ENCODE measurements around the gene FAM53B. TPM values are rescaled to one million over a fixed set of nuclear protein-coding genes. Genes with fewer than 3 reads are reported as not detected.

The FAM53B gene
- total and polyA plus RNA-seq, 4 donors, result 14.6 to 45.4 (median 18.2) TPM

GRCh38 chr10:124604214-124605000 lies 139.8 kb downstream of the FAM53B start:
- Histone ChIP-seq H3K36me3 (ENCODE audit: control insufficient read depth in 4 of 4, insufficient read depth in 4 of 4, low read length in 4 of 4) (no peaks in the 10 kb centered on the region), H3K27me3 (ENCODE audit: control insufficient read depth in 3 of 3, insufficient read depth in 3 of 3, low read length in 2 of 3) (no peaks in the 10 kb centered on the region), H3K9ac (ENCODE audit: insufficient read depth in 1 of 2, low read length in 2 of 2) (no peak overlapping the region), H3K4me3 (no peak overlapping the region), H3K9me3 (ENCODE audit: control insufficient read depth in 4 of 4, insufficient read depth in 3 of 4, low read length in 3 of 4) (no peaks in the 10 kb centered on the region), H3K4me1 (ENCODE audit: control insufficient read depth in 5 of 5, insufficient read depth in 5 of 5, low read length in 5 of 5) (peaks cover 0 to 5% (median 0%) of the 10 kb centered on the region in 5 donors), H3K27ac (ENCODE audit: low read depth in 1 of 2, low read length in 1 of 2) (no peak overlapping the region)
- 89 to 93% methylated on average over 22 of the region's 22 CpGs for WGBS, 2 donors
- DNase-seq (no peak), ATAC-seq (ENCODE audit: insufficient read depth, low FRiP score) (no peak)
- TF ChIP-seq, protein P1, sequence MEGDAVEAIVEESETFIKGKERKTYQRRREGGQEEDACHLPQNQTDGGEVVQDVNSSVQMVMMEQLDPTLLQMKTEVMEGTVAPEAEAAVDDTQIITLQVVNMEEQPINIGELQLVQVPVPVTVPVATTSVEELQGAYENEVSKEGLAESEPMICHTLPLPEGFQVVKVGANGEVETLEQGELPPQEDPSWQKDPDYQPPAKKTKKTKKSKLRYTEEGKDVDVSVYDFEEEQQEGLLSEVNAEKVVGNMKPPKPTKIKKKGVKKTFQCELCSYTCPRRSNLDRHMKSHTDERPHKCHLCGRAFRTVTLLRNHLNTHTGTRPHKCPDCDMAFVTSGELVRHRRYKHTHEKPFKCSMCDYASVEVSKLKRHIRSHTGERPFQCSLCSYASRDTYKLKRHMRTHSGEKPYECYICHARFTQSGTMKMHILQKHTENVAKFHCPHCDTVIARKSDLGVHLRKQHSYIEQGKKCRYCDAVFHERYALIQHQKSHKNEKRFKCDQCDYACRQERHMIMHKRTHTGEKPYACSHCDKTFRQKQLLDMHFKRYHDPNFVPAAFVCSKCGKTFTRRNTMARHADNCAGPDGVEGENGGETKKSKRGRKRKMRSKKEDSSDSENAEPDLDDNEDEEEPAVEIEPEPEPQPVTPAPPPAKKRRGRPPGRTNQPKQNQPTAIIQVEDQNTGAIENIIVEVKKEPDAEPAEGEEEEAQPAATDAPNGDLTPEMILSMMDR (IDR thresholded peaks at IDR 0.05; ENCODE audit: control extremely low read depth, extremely low read depth), result no peak

GRCh38 chr10:124603376-124604213 lies 140.6 kb downstream of the FAM53B start:
- TF ChIP-seq, protein P1 (IDR thresholded peaks at IDR 0.05; ENCODE audit: control extremely low read depth, extremely low read depth), result no peak
- H3K4me3 ChIP-seq, result no peak overlapping the region
- no peak overlapping the region for H3K9ac ChIP-seq (ENCODE audit: insufficient read depth in 1 of 2, low read length in 2 of 2)
- 87 to 93% methylated on average over 18 of the region's 18 CpGs for WGBS, 2 donors
- peaks cover 0 to 5% (median 0%) of the 10 kb centered on the region in 5 donors for H3K4me1 ChIP-seq (ENCODE audit: control insufficient read depth in 5 of 5, insufficient read depth in 5 of 5, low read length in 5 of 5)
- H3K27me3 ChIP-seq (ENCODE audit: control insufficient read depth in 3 of 3, insufficient read depth in 3 of 3, low read length in 2 of 3), result no peaks in the 10 kb centered on the region
- H3K27ac ChIP-seq (ENCODE audit: low read depth in 1 of 2, low read length in 1 of 2), result no peak overlapping the region
- H3K36me3 ChIP-seq (ENCODE audit: control insufficient read depth in 4 of 4, insufficient read depth in 4 of 4, low read length in 4 of 4), result no peaks in the 10 kb centered on the region
- ATAC-seq (ENCODE audit: insufficient read depth, low FRiP score) (no peak), DNase-seq (no peak)
- no peaks in the 10 kb centered on the region for H3K9me3 ChIP-seq (ENCODE audit: control insufficient read depth in 4 of 4, insufficient read depth in 3 of 4, low read length in 3 of 4)

GRCh38 chr10:124602646-124603365 lies 141.4 kb downstream of the FAM53B start:
- H3K27me3 ChIP-seq (ENCODE audit: control insufficient read depth in 3 of 3, insufficient read depth in 3 of 3, low read length in 2 of 3), result no peaks in the 10 kb centered on the region
- WGBS, 2 donors, result 91 to 95% methylated on average over 12 of the region's 12 CpGs
- no peak overlapping the region for H3K27ac ChIP-seq (ENCODE audit: low read depth in 1 of 2, low read length in 1 of 2)
- H3K9me3 ChIP-seq (ENCODE audit: control insufficient read depth in 4 of 4, insufficient read depth in 3 of 4, low read length in 3 of 4), result no peaks in the 10 kb centered on the region
- TF ChIP-seq, protein P1 (IDR thresholded peaks at IDR 0.05; ENCODE audit: control extremely low read depth, extremely low read depth), result no peak
- peaks cover 0 to 5% (median 0%) of the 10 kb centered on the region in 5 donors for H3K4me1 ChIP-seq (ENCODE audit: control insufficient read depth in 5 of 5, insufficient read depth in 5 of 5, low read length in 5 of 5)
- no peaks in the 10 kb centered on the region for H3K36me3 ChIP-seq (ENCODE audit: control insufficient read depth in 4 of 4, insufficient read depth in 4 of 4, low read length in 4 of 4)
- H3K4me3 ChIP-seq, result no peak overlapping the region
- H3K9ac ChIP-seq (ENCODE audit: insufficient read depth in 1 of 2, low read length in 2 of 2), result no peak overlapping the region
- ATAC-seq (ENCODE audit: insufficient read depth, low FRiP score) (no peak), DNase-seq (no peak)
